K562 (cell line): ENCODE data around the gene PTPRG. TPM values are rescaled to one million over a fixed set of nuclear protein-coding genes. Genes with fewer than 3 reads are reported as not detected.
A peak's percentile ranks its signal among the peaks of the same experiment; 100 is the strongest.

Source experiments
- ATAC-seq: fragments of 200-7000 bp; cut with Tn5 transposase; 3 replicates; pipeline ENCODE4 v1.9.1; 2020; ENCODE audit warnings: moderate library complexity
- BruUV-seq: library from RNA; stranded (reverse); fragments of 400-500 nt; replicated peaks from 2 replicates; lab custom pipeline; 2021; lab: Mats Ljungman, UMichigan
- CTCF ChIA-PET: fragments of 300-600 bp; formaldehyde crosslinking; extraction: SDS; loops from one replicate; lab custom pipeline; 2021; ENCODE audit warnings: low intra/inter-chr PET ratio; lab: Yijun Ruan, JAX
- POLR2A ChIA-PET: fragments of 300-600, 350-650 bp; sonication (Branson Sonifier 250); formaldehyde crosslinking; extraction: SDS; loops from one replicate; lab custom pipeline; 2021; ENCODE audit warnings: antibody characterized with exemption, inconsistent platforms; lab: Yijun Ruan, JAX
- DNase-seq, 4 experiments: peaks; one replicate each; pipeline versions ENCODE4 v3.0.0 to v3.0.0-alpha.2; 2011 to 2018; ENCODE audit warnings: low spot score in 3 of 4, mixed read lengths in 3 of 4; ENCODE audit errors: extremely low read depth in 1 of 4
- FAIRE-seq: peaks from 2 replicates; lab custom pipeline; 2011; peaks lifted over from hg19 to GRCh38; lab: Jason Lieb, UNC
- H2AFZ ChIP-seq: 2 replicates; pipeline ENCODE4 v1.6.0; 2011; ENCODE audit warnings: low read depth, low read length, control low read depth, inconsistent platforms
- H3K27ac ChIP-seq: fragments of 200-600 bp; 3 replicates; pipeline ENCODE4 v1.8.0; 2011; ENCODE audit warnings: low read depth, mild to moderate bottlenecking, control low read depth, inconsistent platforms, low read length, moderate library complexity, mixed read lengths; ENCODE audit errors: extremely low read depth
- H3K27me3 ChIP-seq, 2 experiments: fragments of 300-600 bp in 1 of 2; 2 replicates in 1 of 2; 3 replicates in 1 of 2; pipeline versions ENCODE4 v1.6.0 to v1.8.0; 2011; ENCODE audit warnings: inconsistent platforms in 2 of 2, low read length in 2 of 2, mild to moderate bottlenecking in 1 of 2, mixed read lengths in 1 of 2, moderate library complexity in 1 of 2; ENCODE audit not compliant: control insufficient read depth in 2 of 2, insufficient read depth in 2 of 2
- H3K36me3 ChIP-seq: fragments of 300-600 bp; 3 replicates; pipeline ENCODE4 v1.8.0; 2011; ENCODE audit warnings: mild to moderate bottlenecking, low read length, inconsistent platforms; ENCODE audit not compliant: control insufficient read depth, insufficient read depth
- H3K4me1 ChIP-seq, 2 experiments: fragments of 200-600 bp in 1 of 2; replicated peaks in 1 of 2; 2 replicates in 1 of 2; 3 replicates in 1 of 2; pipeline versions ENCODE4 v1.5.1 to v1.8.0; 2011; ENCODE audit warnings: inconsistent platforms in 2 of 2, low read length in 2 of 2, mild to moderate bottlenecking in 1 of 2, mixed read lengths in 1 of 2, moderate library complexity in 1 of 2; ENCODE audit not compliant: control insufficient read depth in 2 of 2, insufficient read depth in 2 of 2
- H3K4me2 ChIP-seq: 2 replicates; pipeline ENCODE4 v1.6.1; 2011; ENCODE audit warnings: low read length, control low read depth, inconsistent platforms, mixed read lengths; ENCODE audit not compliant: insufficient read depth
- H3K4me3 ChIP-seq: fragments of 200-600 bp; sonication (generic), shearing (Covaris generic); 2 replicates; pipeline ENCODE4 v1.5.1; 2016; ENCODE audit warnings: control low read depth, inconsistent platforms
- H3K79me2 ChIP-seq: fragments of 200-600 bp; 3 replicates; pipeline ENCODE4 v1.8.0; 2011; ENCODE audit warnings: low read length, inconsistent platforms; ENCODE audit not compliant: control insufficient read depth, insufficient read depth
- H3K9ac ChIP-seq, 2 experiments: 2 replicates each; pipeline versions ENCODE4 v1.6.0 to v1.6.1; 2011; ENCODE audit warnings: low read depth in 2 of 2, low read length in 2 of 2, control low read depth in 1 of 2, inconsistent platforms in 1 of 2, mild to moderate bottlenecking in 1 of 2, mixed read lengths in 1 of 2; ENCODE audit not compliant: insufficient read depth in 1 of 2
- H3K9me1 ChIP-seq: one replicate; pipeline ENCODE4 v1.6.0; 2011; ENCODE audit warnings: inconsistent platforms, mild to moderate bottlenecking, low read length, moderate library complexity; ENCODE audit not compliant: control insufficient read depth, insufficient read depth
- H3K9me3 ChIP-seq: replicated peaks from 2 replicates; pipeline ENCODE4 v1.5.1; 2011; ENCODE audit warnings: low read depth, low read length, inconsistent platforms; ENCODE audit not compliant: control insufficient read depth, insufficient read depth
- H4K20me1 ChIP-seq: replicated peaks from 2 replicates; pipeline ENCODE4 v1.6.1; 2011; ENCODE audit warnings: low read length, inconsistent platforms, mixed read lengths; ENCODE audit not compliant: control insufficient read depth, insufficient read depth
- HDAC6 ChIP-seq: IDR thresholded peaks from 2 replicates; pipeline ENCODE4 v1.6.1; 2012; ENCODE audit warnings: low read depth, mild to moderate bottlenecking, control low read depth, inconsistent platforms, low read length, moderate library complexity
- HMGN3 ChIP-seq: IDR thresholded peaks from 2 replicates; pipeline ENCODE4 v1.6.1; 2011; ENCODE audit warnings: borderline replicate concordance, low read depth, mild to moderate bottlenecking, mixed read lengths, low read length; ENCODE audit not compliant: insufficient read length; ENCODE audit errors: extremely low read depth
- PHB ChIP-seq: fragments of 250-450 bp; sonication (Bioruptor Pico); IDR thresholded peaks from 2 replicates; pipeline ENCODE4 v1.5.0; 2021
- PPARD ChIP-seq: fragments of 250-450 bp; sonication (Bioruptor Pico); IDR thresholded peaks from 2 replicates; pipeline ENCODE4 v1.8.0; 2022; ENCODE audit warnings: inconsistent platforms, mild to moderate bottlenecking, moderate library complexity
- SRSF7 ChIP-seq: fragments of 200-400 bp; formaldehyde crosslinking; optimal IDR thresholded peaks from 2 replicates; pipeline ENCODE3; 2017; ENCODE audit warnings: mild to moderate bottlenecking, low read depth, low read length
- TAF1 ChIP-seq: IDR thresholded peaks from 2 replicates; pipeline ENCODE4 v1.6.1; 2011; ENCODE audit warnings: mild to moderate bottlenecking, low read length, moderate library complexity; ENCODE audit not compliant: insufficient read depth, control insufficient read depth, severe bottlenecking; ENCODE audit errors: extremely low read depth
- in situ Hi-C: fragments of 300-500 bp; cut with MboI; formaldehyde crosslinking; loops from 4 replicates; pipeline ENCODE4 v1.15.0; 2018; ENCODE audit warnings: inconsistent platforms, mixed read lengths
- intact Hi-C: fragments of 100-400 bp; cut with micrococcal nuclease; formaldehyde crosslinking; loops from 2 replicates; pipeline ENCODE4 v1.14.2; 2022
- polyA plus RNA-seq, 8 experiments: library from polyadenylated mRNA; depleted of rRNA in 4 of 8; stranded (reverse) in 5 of 8; unstranded in 3 of 8; fragments of >200 nt; fragmentation: Nextera tagmentation in 2 of 8; fragmentation: Illumina TruSeq in 1 of 8; extraction: Ambion mirVana in 2 of 8; extraction: Trizol in 1 of 8; gene quantifications; 2 replicates each; pipeline versions ENCODE4 v1.2.1 to v1.2.3, GENCODE V29; 2011 to 2014; ENCODE audit warnings: inconsistent platforms in 1 of 8, missing spikeins in 1 of 8
- total RNA-seq, 7 experiments: library from RNA; depleted of rRNA in 6 of 7; stranded (reverse); fragments of >200 nt in 6 of 7; fragmentation: Illumina TruSeq in 2 of 7; extraction: Trizol in 2 of 7; gene quantifications; 2 replicates each; pipeline versions ENCODE4 v1.2.1 to v1.2.3, GENCODE V29; 2011 to 2021; ENCODE audit warnings: low replicate concordance in 1 of 7
- TF ChIP-seq, protein P1 (sequence below), 3 experiments: IDR thresholded peaks in 2 of 3; conservative IDR thresholded peaks in 1 of 3; 2 replicates each; pipeline ENCODE4 v1.5.1; 2011 to 2012; ENCODE audit warnings: low read length in 3 of 3, mild to moderate bottlenecking in 3 of 3, control low read depth in 2 of 3, improper control_type of control experiment in 1 of 3, inconsistent platforms in 1 of 3, low read depth in 1 of 3, mixed read lengths in 1 of 3, moderate library complexity in 1 of 3; ENCODE audit not compliant: insufficient read depth in 2 of 3
- TF ChIP-seq, protein P2 (sequence below), 2 experiments: fragments of 150-350 bp in 1 of 2; IDR thresholded peaks; 2 replicates each; pipeline ENCODE4 v1.6.1; 2012 to 2016; ENCODE audit warnings: low read depth in 2 of 2, low read length in 2 of 2, mild to moderate bottlenecking in 1 of 2, moderate library complexity in 1 of 2
- TF ChIP-seq, protein P3 (sequence below): fragments of 450-650 bp; formaldehyde crosslinking; IDR thresholded peaks from 2 replicates; pipeline ENCODE4 v1.4.0; 2022; ENCODE audit warnings: missing genetic modification characterization
- TF ChIP-seq, protein P4 (sequence below): fragments of 450-650 bp; conservative IDR thresholded peaks from 2 replicates; pipeline ENCODE4 v1.6.1; 2016; ENCODE audit warnings: missing genetic modification characterization, low read depth, mild to moderate bottlenecking, control low read depth, missing compliant biosample characterization

Gene PTPRG
- total and polyA plus RNA-seq, 9 of the 15 experiments (the other 6 are each of a cell fraction or from before 2014, with no cell fraction given) = 0.16 TPM; not detected in 8

DNA sequence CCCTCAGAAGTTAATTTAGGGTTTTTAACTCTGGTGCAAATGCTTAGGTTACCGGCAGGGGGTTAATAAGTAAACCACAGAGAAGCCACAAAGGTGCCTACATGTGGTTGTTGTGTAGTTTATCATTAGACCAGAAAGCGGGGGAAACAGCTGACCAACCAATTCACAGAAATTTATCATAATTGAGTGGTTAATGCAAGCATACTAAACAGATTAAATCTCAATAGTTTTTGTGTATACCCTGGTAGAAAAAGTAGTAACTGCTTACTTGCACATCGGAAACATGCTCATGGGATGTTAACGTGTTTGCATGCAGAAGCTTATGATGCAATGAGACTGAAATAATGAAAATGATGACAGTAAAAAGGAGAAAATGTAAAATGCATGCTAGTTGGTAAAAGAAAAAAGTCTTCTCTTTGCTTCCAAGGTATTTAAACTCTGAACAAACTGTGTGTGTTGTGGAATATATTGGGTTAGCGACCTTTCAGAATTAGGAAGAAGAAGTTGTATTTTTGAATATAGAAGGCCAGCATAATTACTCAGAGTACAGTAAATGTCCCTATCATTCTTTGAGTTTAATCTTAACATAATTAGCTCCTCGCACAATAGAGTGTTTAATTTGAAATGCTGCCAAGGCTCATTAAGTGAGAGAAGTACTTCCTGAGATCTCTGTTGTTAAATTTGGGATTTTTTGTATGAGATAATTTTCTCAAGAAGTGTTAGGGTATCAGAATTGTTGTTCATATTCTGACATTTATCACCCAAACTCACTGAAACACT, 316.2 kb downstream of the PTPRG start (continued):
- TF ChIP-seq, protein P1, sequence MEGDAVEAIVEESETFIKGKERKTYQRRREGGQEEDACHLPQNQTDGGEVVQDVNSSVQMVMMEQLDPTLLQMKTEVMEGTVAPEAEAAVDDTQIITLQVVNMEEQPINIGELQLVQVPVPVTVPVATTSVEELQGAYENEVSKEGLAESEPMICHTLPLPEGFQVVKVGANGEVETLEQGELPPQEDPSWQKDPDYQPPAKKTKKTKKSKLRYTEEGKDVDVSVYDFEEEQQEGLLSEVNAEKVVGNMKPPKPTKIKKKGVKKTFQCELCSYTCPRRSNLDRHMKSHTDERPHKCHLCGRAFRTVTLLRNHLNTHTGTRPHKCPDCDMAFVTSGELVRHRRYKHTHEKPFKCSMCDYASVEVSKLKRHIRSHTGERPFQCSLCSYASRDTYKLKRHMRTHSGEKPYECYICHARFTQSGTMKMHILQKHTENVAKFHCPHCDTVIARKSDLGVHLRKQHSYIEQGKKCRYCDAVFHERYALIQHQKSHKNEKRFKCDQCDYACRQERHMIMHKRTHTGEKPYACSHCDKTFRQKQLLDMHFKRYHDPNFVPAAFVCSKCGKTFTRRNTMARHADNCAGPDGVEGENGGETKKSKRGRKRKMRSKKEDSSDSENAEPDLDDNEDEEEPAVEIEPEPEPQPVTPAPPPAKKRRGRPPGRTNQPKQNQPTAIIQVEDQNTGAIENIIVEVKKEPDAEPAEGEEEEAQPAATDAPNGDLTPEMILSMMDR (IDR thresholded peaks at IDR 0.05 in 2 of 3, conservative IDR thresholded peaks at IDR 0.05 in 1 of 3; ENCODE audit: insufficient read depth in 2 of 3, low read depth in 1 of 3, low read length in 3 of 3) = peak in 1 of 3 experiments; percentile 15; a peak in 1 of 6 replicates

DNA sequence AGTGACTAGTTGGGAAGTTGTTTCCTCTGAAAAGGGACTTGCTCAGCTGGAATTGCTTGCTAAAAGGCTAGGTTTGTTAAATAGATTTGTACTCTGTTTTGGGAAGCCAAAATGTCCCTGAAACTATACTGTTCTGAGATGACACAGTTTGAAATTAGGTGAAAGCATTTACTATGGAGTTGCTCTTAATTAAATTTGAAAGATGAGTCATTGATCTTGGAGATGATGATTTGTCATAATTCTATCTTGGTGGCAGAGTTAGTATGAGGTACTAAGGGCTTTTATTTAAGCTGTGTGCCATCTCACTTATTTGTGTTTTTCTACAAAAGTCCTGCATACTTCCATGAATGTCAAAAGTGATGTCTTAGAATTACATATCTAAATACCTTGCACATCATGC, 320.9 kb downstream of the PTPRG start:
- POLR2A ChIA-PET = no interaction called here
- intact Hi-C loops = no loop called here
- CTCF ChIA-PET = no interaction called here
- no peak overlapping the region for H3K4me3 ChIP-seq
- H3K9me1 ChIP-seq = no peaks in the 10 kb centered on the region
- no peak overlapping the region for H2AFZ ChIP-seq
- no peak for DNase-seq
- no peak for FAIRE-seq
- BruUV-seq = no TSS peak
- no peaks in the 10 kb centered on the region for H3K9me3 ChIP-seq
- no peak overlapping the region for H3K9ac ChIP-seq
- H4K20me1 ChIP-seq = no peaks in the 10 kb centered on the region
- no peaks in the 10 kb centered on the region for H3K36me3 ChIP-seq
- ATAC-seq = no peak
- in situ Hi-C loops = no loop called here
- H3K79me2 ChIP-seq = no peaks in the 10 kb centered on the region
- no peak overlapping the region for H3K27ac ChIP-seq
- H3K4me2 ChIP-seq = no peak overlapping the region
- H3K27me3 ChIP-seq = no peaks in the 10 kb centered on the region
- no peaks in the 10 kb centered on the region for H3K4me1 ChIP-seq
- TF ChIP-seq HMGN3 = no peak
- TF ChIP-seq TAF1 = no peak
- TF ChIP-seq, protein P2, sequence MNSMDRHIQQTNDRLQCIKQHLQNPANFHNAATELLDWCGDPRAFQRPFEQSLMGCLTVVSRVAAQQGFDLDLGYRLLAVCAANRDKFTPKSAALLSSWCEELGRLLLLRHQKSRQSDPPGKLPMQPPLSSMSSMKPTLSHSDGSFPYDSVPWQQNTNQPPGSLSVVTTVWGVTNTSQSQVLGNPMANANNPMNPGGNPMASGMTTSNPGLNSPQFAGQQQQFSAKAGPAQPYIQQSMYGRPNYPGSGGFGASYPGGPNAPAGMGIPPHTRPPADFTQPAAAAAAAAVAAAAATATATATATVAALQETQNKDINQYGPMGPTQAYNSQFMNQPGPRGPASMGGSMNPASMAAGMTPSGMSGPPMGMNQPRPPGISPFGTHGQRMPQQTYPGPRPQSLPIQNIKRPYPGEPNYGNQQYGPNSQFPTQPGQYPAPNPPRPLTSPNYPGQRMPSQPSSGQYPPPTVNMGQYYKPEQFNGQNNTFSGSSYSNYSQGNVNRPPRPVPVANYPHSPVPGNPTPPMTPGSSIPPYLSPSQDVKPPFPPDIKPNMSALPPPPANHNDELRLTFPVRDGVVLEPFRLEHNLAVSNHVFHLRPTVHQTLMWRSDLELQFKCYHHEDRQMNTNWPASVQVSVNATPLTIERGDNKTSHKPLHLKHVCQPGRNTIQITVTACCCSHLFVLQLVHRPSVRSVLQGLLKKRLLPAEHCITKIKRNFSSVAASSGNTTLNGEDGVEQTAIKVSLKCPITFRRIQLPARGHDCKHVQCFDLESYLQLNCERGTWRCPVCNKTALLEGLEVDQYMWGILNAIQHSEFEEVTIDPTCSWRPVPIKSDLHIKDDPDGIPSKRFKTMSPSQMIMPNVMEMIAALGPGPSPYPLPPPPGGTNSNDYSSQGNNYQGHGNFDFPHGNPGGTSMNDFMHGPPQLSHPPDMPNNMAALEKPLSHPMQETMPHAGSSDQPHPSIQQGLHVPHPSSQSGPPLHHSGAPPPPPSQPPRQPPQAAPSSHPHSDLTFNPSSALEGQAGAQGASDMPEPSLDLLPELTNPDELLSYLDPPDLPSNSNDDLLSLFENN (IDR thresholded peaks at IDR 0.05; ENCODE audit: low read depth in 2 of 2, low read length in 2 of 2) = no peak
- TF ChIP-seq, protein P3, sequence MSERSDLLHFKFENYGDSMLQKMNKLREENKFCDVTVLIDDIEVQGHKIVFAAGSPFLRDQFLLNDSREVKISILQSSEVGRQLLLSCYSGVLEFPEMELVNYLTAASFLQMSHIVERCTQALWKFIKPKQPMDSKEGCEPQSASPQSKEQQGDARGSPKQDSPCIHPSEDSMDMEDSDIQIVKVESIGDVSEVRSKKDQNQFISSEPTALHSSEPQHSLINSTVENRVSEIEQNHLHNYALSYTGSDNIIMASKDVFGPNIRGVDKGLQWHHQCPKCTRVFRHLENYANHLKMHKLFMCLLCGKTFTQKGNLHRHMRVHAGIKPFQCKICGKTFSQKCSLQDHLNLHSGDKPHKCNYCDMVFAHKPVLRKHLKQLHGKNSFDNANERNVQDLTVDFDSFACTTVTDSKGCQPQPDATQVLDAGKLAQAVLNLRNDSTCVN (CRISPR knock-in tag) = no peak
- no peak for TF ChIP-seq HDAC6
- TF ChIP-seq SRSF7 = no peak
- TF ChIP-seq PHB (CRISPR knock-in tag) = no peak
- TF ChIP-seq, protein P4, sequence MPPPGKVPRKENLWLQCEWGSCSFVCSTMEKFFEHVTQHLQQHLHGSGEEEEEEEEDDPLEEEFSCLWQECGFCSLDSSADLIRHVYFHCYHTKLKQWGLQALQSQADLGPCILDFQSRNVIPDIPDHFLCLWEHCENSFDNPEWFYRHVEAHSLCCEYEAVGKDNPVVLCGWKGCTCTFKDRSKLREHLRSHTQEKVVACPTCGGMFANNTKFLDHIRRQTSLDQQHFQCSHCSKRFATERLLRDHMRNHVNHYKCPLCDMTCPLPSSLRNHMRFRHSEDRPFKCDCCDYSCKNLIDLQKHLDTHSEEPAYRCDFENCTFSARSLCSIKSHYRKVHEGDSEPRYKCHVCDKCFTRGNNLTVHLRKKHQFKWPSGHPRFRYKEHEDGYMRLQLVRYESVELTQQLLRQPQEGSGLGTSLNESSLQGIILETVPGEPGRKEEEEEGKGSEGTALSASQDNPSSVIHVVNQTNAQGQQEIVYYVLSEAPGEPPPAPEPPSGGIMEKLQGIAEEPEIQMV (tag) = no peak
- no peak for TF ChIP-seq PPARD (CRISPR knock-in tag)
